Measurements from ENCODE around the gene STX4. TPM values are rescaled to one million over a fixed set of nuclear protein-coding genes. Genes with fewer than 3 reads are reported as not detected.

The STX4 gene, protein sequence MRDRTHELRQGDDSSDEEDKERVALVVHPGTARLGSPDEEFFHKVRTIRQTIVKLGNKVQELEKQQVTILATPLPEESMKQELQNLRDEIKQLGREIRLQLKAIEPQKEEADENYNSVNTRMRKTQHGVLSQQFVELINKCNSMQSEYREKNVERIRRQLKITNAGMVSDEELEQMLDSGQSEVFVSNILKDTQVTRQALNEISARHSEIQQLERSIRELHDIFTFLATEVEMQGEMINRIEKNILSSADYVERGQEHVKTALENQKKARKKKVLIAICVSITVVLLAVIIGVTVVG
- total RNA-seq (2022): 66.7 and 89.2 TPM in 2 replicates
- Bru-seq, nascent RNA: percentile 73 among the genes with signal in this experiment
- BruChase-seq, experiment 1, labeled RNA remaining after a 6-hour chase: percentile 85 among the genes with signal in this experiment
- BruChase-seq, experiment 2, labeled RNA remaining after a 2-hour chase: percentile 80 among the genes with signal in this experiment
- long read RNA-seq, transcript STX4-201 (11 exons, 1,481 nt): major isoform, 16 of 23 reads
- long read RNA-seq, partial matches to known transcripts: 3 of 23 reads
- long read RNA-seq, other reads (novel, unspliced or antisense): 4 of 23 reads

DNA sequence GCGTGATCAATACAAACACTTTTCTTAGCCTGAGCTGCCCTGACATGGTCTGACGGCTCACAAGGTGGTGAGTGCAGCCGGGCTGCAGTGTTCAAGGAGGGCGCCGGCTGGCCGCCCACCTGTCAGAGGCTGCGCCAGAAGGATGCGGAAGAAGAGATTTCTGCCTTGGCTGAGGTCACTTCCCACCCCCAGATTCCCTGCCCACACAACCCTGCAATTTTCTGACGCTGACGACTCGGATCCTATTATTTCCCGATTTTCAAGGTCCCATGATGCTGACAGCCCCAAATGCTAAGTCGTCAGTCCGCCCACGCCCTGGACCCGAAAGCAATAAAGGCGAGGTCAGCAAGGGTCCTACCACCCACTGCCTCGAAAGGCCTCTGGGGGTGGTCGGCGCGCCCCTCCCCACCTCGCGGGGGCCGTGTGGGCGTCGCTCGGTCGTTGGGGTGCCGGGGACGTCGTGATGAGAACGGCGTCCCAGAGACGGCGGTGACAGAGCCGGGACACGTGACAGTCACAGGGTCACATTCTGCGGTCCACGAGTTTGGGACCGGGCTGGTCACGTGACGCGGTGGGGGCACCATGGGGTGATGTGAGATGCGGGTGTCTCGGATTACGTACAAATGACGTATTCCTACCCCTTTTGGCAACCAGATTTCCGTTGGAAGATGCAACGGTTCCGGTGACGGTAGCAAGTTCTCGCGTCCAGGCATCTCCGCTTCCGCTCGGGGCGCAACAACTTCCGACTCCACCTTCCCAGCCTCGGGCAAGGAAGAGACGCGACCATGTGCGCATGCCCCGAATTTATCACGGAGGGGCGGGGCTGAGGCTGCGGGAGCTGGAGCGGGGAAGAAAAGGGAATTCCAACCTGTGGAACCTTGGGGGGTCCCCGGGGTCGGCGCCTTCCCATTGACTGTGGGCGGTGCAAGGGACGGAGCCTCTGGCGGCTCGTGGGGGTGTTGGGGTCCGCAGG is at the start of gene STX4:
Gene STX4 (plus strand): TSS at position 823 of the 973 bp plus-strand sequence. CDS start 248 bp downstream, outside the sequence.
- intact Hi-C loops (cut with micrococcal nuclease): loop anchor here (1.0 to 5.0 kb wide), 5 partner anchors 19 to 419 kb away; no protein-coding TSS in a partner anchor
- DNase-seq (ENCODE audit: unreplicated experiment): peak; percentile 96
- Mint-ChIP-seq H3K27ac (ENCODE audit: low read depth, unreplicated experiment) (peak within 1 kb of the TSS; percentile 84), H3K4me3 (ENCODE audit: unreplicated experiment) (peak within 1 kb of the TSS; percentile 91), H3K9me3 (ENCODE audit: unreplicated experiment) (no peaks in the 10 kb centered on the region), H3K27me3 (ENCODE audit: insufficient read depth, unreplicated experiment) (no peaks in the 10 kb centered on the region), H3K36me3 (ENCODE audit: insufficient read depth, unreplicated experiment) (peaks cover 40% of the 10 kb centered on the region), H3K4me1 (ENCODE audit: insufficient read depth, unreplicated experiment) (no peaks in the 10 kb centered on the region)
- BruUV-seq (replicated peaks): no TSS peak
- CTCF ChIA-PET: interaction anchor here (0.6 to 0.9 kb wide), 3 partner anchors 13 to 109 kb away, joined by 3 read pairs; no protein-coding TSS in a partner anchor
- POLR2A ChIA-PET: interaction anchor here (0.6 to 4.4 kb wide), 18 partner anchors 10 to 421 kb away, joined by 3 to 52 read pairs (median 5); partner anchors contain the start of genes HSD3B7, KAT8, VKORC1 and ZNF646
- TF ChIP-seq, protein P1, sequence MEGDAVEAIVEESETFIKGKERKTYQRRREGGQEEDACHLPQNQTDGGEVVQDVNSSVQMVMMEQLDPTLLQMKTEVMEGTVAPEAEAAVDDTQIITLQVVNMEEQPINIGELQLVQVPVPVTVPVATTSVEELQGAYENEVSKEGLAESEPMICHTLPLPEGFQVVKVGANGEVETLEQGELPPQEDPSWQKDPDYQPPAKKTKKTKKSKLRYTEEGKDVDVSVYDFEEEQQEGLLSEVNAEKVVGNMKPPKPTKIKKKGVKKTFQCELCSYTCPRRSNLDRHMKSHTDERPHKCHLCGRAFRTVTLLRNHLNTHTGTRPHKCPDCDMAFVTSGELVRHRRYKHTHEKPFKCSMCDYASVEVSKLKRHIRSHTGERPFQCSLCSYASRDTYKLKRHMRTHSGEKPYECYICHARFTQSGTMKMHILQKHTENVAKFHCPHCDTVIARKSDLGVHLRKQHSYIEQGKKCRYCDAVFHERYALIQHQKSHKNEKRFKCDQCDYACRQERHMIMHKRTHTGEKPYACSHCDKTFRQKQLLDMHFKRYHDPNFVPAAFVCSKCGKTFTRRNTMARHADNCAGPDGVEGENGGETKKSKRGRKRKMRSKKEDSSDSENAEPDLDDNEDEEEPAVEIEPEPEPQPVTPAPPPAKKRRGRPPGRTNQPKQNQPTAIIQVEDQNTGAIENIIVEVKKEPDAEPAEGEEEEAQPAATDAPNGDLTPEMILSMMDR (IDR thresholded peaks at IDR 0.05; ENCODE audit: unreplicated experiment): no peak

DNA sequence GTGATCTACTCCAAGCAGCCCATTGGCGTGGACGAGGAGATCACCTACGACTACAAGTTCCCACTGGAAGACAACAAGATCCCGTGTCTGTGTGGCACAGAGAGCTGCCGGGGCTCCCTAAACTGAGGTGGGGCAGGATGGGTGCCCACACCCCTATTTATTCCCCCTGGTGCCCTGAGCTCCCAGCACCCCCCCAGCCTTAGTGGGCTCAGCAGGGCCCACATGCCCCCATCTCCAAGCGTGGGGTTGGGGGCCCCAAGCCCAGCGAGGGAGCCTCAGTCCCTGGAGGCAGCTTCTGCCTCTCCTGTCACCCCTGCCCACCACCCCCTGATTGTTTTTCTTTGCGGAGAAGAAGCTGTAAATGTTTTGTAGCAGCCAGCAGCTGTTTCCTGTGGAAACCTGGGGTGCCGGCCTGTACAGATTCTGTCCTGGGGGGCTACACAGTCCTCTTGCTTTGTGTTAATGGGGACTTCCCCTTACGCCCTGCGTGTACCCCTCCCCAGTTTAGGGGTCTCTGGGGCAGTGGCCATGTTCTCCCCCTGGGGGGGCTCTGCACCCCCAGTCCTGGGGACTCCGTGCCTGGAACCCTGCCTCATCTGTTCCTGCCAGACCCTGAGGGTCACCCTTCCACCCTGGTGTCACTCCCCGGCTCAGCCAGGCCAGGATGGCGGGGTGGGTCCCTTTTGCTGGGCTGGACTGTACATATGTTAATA is 49.3 kb upstream of the STX4 start:
- Mint-ChIP-seq H3K36me3 (ENCODE audit: insufficient read depth, unreplicated experiment) (peaks cover 41% of the 10 kb centered on the region), H3K4me1 (ENCODE audit: insufficient read depth, unreplicated experiment) (peaks cover 5% of the 10 kb centered on the region), H3K4me3 (ENCODE audit: unreplicated experiment) (no peak overlapping the region), H3K9me3 (ENCODE audit: unreplicated experiment) (no peaks in the 10 kb centered on the region), H3K27me3 (ENCODE audit: insufficient read depth, unreplicated experiment) (no peaks in the 10 kb centered on the region), H3K27ac (ENCODE audit: low read depth, unreplicated experiment) (no peak overlapping the region)
- ChIA-PET POLR2A (interaction anchor here (0.7 to 3.4 kb wide), 5 partner anchors 50 to 535 kb away, joined by 3 to 30 read pairs (median 4); partner anchors contain the start of genes STX4, ZNF646 and ZNF668), CTCF (interaction anchor here (0.6 to 4.1 kb wide), 49 partner anchors 8 to 885 kb away, joined by 3 to 44 read pairs (median 5); partner anchors contain the start of genes PRSS36, VKORC1, ZNF646 and ZNF668)
- no peak for DNase-seq (ENCODE audit: unreplicated experiment)
- TF ChIP-seq, protein P1 (IDR thresholded peaks at IDR 0.05; ENCODE audit: unreplicated experiment): no peak
- intact Hi-C loops (cut with micrococcal nuclease): no loop called here
- TSS peak; percentile 41 for BruUV-seq (replicated peaks)

DNA sequence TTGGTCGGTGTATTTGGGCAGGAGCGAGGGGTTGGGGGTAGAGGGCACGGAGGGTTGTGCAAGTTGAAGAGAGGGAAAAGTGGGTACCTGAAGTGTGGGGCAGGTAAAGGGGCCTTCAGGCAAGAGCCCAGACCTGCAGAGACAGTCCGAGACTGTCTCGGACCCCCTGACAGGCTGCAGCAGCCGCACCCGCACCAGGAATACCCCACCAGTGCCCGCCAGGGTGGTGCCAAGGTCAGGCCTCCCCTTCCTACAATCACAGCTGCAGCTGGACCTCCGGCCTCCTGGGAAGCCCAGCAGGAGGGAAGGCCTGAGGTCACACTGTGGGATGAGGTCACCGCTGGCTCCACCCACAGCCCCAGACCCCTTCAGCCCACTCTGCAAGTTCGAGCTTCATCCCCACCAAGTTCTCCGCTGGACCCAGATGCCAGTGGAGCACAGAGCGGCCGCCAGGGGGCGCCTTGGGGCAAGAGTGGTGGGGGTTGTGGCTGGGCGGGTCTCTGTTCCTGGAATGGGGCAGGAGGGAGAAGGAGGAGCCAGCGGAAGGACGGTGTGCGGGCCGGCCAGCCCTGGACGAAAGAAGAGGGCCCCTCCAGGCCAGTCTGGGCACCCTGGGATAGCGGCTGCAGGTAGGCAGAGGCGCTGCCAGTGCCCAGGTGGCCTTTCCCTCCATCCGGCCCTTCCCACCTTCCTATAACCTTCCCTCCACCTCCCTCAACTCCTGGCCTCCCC is 48.5 kb upstream of the STX4 start, which contains the start of gene HSD3B7:
Gene HSD3B7 (plus strand): TSS at position 539 of the 732 bp plus-strand sequence. CDS start 452 bp downstream, outside the sequence.
- peaks cover 5% of the 10 kb centered on the region for H3K4me1 Mint-ChIP-seq (ENCODE audit: insufficient read depth, unreplicated experiment)
- peak within 1 kb of the TSS; percentile 72 for H3K4me3 Mint-ChIP-seq (ENCODE audit: unreplicated experiment)
- intact Hi-C loops (cut with micrococcal nuclease): loop anchor here (1.0 to 5.0 kb wide), 4 partner anchors 88 to 157 kb away; partner anchors contain the start of gene KAT8
- H3K9me3 Mint-ChIP-seq (ENCODE audit: unreplicated experiment): no peaks in the 10 kb centered on the region
- peaks cover 37% of the 10 kb centered on the region for H3K36me3 Mint-ChIP-seq (ENCODE audit: insufficient read depth, unreplicated experiment)
- DNase-seq (ENCODE audit: unreplicated experiment): peak; percentile 80
- CTCF ChIA-PET: interaction anchor here (0.6 to 4.1 kb wide), 51 partner anchors 10 to 888 kb away, joined by 3 to 44 read pairs (median 5); partner anchors contain the start of genes KAT8, PRSS36, VKORC1 and ZNF267
- peak within 1 kb of the TSS; percentile 70 for H3K27ac Mint-ChIP-seq (ENCODE audit: low read depth, unreplicated experiment)
- TF ChIP-seq, protein P1 (IDR thresholded peaks at IDR 0.05; ENCODE audit: unreplicated experiment): peak; percentile 93
- H3K27me3 Mint-ChIP-seq (ENCODE audit: insufficient read depth, unreplicated experiment): no peaks in the 10 kb centered on the region
- POLR2A ChIA-PET: interaction anchor here (0.7 to 3.4 kb wide), 8 partner anchors 49 to 217 kb away, joined by 3 to 30 read pairs (median 4); partner anchors contain the start of genes KAT8, STX4, ZNF646 and ZNF668
- no TSS peak for BruUV-seq (replicated peaks)
